Epithelial cell of esophagus (primary cell): ENCODE results near the gene PODXL.

Experiments used
- DNase-seq: peaks from one replicate; pipeline ENCODE4 v3.0.0; 2010; ENCODE audit warnings: low read depth
- H3K4me3 ChIP-seq: 2 replicates; pipeline ENCODE4 v1.5.1; 2011; ENCODE audit warnings: mild to moderate bottlenecking, low read length, control low read depth
- TF ChIP-seq, protein P1 (sequence below): IDR thresholded peaks from 2 replicates; pipeline ENCODE4 v1.5.1; 2011; ENCODE audit warnings: low read depth, mild to moderate bottlenecking, low read length, control low read depth, inconsistent platforms; ENCODE audit not compliant: insufficient read depth; ENCODE audit errors: missing control alignments

PODXL gene

DNA sequence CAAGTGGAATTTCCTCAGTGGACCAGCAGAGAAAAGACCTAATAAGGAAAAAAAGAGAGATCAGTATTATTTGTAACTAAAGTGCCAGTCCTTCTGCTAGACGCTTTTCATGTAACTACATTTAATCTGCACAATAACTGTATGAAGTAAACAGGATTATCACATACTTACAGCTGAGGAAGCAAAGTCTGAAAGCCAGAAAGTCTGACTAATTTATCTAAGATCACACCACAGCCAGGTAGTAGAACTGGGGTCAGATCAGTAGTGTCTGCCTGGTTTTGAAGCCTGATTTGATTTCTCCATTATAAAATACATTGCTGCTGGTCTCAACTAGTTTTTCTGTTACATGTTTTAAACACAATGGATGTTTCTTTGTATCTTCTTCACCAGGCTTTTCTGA, 69.2 kb downstream of the PODXL start:
- DNase-seq, result no peak
- H3K4me3 ChIP-seq, result no peak overlapping the region
- TF ChIP-seq, protein P1, sequence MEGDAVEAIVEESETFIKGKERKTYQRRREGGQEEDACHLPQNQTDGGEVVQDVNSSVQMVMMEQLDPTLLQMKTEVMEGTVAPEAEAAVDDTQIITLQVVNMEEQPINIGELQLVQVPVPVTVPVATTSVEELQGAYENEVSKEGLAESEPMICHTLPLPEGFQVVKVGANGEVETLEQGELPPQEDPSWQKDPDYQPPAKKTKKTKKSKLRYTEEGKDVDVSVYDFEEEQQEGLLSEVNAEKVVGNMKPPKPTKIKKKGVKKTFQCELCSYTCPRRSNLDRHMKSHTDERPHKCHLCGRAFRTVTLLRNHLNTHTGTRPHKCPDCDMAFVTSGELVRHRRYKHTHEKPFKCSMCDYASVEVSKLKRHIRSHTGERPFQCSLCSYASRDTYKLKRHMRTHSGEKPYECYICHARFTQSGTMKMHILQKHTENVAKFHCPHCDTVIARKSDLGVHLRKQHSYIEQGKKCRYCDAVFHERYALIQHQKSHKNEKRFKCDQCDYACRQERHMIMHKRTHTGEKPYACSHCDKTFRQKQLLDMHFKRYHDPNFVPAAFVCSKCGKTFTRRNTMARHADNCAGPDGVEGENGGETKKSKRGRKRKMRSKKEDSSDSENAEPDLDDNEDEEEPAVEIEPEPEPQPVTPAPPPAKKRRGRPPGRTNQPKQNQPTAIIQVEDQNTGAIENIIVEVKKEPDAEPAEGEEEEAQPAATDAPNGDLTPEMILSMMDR, result no peak

DNA sequence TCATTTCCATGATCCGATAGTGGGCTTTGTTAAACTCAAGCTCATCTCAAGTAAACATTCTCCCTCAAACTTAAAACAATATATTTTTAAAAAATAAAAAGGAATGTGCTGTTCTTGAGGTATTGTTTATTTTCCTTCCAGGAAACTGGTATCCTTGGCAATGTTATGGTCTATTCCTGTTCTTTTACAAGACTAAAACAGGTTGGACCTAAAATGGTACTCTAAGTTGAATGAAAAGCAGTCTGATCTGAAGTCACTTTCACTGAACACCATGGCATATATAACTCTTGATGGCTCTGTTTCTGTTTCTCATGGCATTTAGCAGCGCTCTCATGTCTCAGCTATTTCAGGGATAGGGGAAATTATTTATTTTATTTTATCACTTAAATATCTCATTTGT, 70.1 kb downstream of the PODXL start:
- TF ChIP-seq, protein P1, result no peak
- no peak for DNase-seq
- no peak overlapping the region for H3K4me3 ChIP-seq

DNA sequence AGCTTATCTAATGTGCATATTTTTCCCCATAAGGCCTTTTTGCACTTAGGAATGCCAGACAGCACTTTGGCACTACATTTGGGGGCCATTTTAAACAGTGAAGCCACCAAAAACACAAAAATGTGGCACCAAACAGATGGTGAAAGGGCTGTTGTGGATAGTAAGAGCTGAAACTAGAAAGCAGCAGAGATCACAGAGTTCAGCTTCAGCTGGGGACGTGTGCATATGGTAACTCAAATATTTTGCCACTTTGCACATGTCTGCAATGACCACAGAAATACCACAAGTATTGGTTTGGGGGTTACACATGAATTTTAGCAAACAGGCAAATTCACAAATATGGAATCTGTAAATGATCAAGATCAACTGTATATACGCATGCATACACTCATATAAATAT, 72.8 kb downstream of the PODXL start:
- no peak for DNase-seq
- TF ChIP-seq, protein P1, result no peak

DNA sequence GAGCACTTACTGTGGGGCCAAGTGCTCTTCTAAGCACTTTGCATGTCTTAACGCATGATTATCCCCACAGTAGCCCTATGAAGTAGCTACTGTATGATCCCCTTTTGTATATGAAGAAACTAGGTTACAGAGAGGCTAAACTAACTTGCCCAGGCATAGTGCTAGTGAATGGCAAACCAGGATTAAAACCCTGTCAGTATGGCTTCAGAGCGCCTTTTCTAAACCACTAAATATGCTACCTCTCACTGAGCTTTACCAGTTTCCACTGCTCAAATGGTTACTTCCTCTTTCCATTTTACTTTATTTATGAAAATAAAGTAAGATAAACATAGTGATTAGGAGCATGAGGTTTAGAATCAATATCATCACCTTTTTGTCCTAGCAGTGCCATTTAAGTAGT, 73.6 kb downstream of the PODXL start:
- no peak for DNase-seq
- TF ChIP-seq, protein P1, result no peak
- H3K4me3 ChIP-seq, result no peak overlapping the region

More for the DNA sequence above, 72.8 kb downstream of the PODXL start:
- H3K4me3 ChIP-seq, result no peak overlapping the region

DNA sequence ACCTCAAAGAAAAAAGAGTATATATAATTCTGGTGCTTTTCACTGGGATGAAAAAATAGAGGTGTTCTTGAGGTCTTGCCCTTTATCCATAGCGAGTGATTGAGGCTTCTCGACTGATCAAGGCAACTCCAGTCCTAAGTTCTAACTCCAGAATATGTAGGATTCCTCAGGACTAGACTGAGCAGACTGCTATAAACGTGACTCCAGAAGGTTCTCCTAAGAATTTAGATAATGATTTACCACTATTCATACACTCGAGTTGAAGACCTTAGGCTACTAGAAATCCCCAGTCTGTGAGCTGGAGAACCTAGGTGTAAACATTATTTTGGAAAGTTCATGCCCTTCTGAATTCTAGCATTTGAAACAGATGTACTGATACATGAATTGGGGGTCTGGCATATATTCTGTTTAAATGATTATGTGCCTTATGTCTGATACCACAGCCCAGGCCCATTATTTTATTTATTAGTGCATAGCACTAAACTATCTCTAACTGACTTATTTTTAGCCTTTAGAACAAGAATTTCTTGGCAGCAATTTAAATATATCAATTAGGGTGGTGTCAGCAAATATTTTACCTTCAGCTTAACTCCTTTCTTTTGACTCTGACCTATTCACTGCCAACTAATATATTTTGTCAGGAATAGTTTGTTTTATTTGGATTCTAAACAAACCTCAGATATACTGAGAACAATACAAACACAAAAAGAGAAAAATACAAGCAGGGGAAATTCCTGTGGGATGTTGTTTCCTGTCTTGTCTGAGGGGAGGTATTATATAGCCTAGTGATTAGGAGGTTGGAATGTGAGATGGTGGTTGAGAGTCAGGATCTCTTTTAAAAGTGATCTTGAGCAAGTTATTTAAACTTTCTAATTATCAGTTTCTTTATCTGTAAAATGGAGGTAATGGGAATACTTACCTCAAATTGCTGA, 75.8 kb downstream of the PODXL start:
- DNase-seq, result no peak
- TF ChIP-seq, protein P1, result no peak
- no peak overlapping the region for H3K4me3 ChIP-seq

DNA sequence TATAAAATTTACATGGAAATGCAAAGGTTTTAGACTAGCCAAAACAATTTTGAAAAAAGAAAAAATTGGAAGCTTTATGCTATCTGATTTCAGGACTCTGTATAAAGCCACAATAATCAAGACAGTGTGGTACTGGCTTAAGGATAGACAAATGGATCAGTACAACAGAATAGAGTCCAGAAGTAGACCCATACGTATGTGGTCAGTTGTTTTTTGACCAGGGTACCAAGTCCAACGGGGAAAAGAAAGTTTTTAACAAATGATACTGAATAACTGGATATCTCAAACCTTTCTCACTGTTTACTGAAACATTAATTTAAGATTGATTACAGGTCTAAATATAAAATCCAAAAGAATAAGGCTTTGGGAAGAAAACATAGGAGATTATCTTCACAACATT, 79.7 kb downstream of the PODXL start:
- DNase-seq, result no peak
- TF ChIP-seq, protein P1, result no peak
- H3K4me3 ChIP-seq, result no peak overlapping the region
